GM13977 (cell line): ENCODE results near the gene MTMR6.

ENCODE experiments used
- DNase-seq: peaks from one replicate; pipeline ENCODE4 v3.0.0; 2012; ENCODE audit warnings: low spot score
- CTCF ChIP-seq: IDR thresholded peaks from 2 replicates; pipeline ENCODE4 v1.5.1; 2012; ENCODE audit warnings: mild to moderate bottlenecking, control low read depth; ENCODE audit not compliant: insufficient read depth; ENCODE audit errors: extremely low read depth, missing control alignments
- in situ Hi-C: fragments of 300-500 bp; cut with MboI; formaldehyde crosslinking; loops from one replicate; pipeline ENCODE4 v1.12.0; 2022; ENCODE audit warnings: low sequenced_read_pairs, low pct_unique_long_range_greater_than_20kb, mixed read lengths, inconsistent platforms; ENCODE audit not compliant: unreplicated experiment

MTMR6 gene

GRCh38 chr13:25281193-25281934, 5.9 kb downstream of the MTMR6 start:
- TF ChIP-seq CTCF = no peak
- peak; percentile 25 for DNase-seq
- in situ Hi-C loops = no loop called here

DNA sequence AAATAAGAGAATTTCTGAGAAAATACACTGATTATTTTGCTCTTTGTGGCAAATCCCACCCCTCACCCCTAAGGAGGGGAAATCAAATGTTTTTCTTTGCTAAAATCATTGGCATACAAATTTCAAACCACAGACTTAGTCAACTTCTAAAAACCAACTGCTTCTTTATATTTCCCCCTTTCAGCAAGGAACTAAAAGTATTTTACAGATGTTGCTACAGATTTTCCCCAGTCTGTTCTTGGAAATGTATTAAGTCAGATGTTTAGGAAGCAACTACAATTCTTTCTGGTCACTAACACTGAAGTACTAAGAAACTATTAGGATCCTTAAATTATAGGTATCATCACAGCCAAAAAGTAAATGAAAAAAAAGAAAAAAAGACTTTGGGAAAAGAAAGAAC, 6.9 kb downstream of the MTMR6 start:
- in situ Hi-C loops = no loop called here
- no peak for DNase-seq
- TF ChIP-seq CTCF = no peak

- in situ Hi-C loops = no loop called here
- DNase-seq = no peak
- TF ChIP-seq CTCF = no peak
Measured at GRCh38 chr13:25276748-25277147, 10.5 kb downstream of the MTMR6 start.

DNA sequence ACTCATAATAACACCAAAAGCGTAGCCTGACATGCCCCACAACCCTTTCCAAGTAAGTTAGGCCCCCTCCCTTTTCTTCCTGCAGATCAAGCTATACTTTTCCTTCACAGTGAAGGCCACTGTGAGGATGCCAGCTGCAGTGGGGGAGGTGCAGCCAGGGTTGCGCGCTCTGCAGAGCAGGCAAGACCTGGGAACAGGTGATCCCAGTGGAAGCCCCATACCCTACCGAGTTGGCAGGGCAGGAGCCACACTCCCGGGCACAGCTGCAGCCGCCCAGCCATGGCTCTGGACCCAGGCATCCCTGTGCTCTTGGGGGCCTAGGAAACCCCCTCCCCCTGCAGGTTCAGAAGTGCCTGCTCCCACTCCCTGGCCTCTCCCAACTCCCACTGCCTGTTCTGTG, 18.7 kb downstream of the MTMR6 start:
- no peak for TF ChIP-seq CTCF
- in situ Hi-C loops = no loop called here
- DNase-seq = no peak

- DNase-seq = no peak
- peak; percentile 41 for TF ChIP-seq CTCF
- in situ Hi-C loops = no loop called here
Measured at GRCh38 chr13:25267715-25268114, 19.6 kb downstream of the MTMR6 start.

- in situ Hi-C loops = no loop called here
- no peak for DNase-seq
- TF ChIP-seq CTCF = no peak
Measured at GRCh38 chr13:25266706-25267105, 20.6 kb downstream of the MTMR6 start.
